ENCODE measurements around the gene CBARP.

DNA sequence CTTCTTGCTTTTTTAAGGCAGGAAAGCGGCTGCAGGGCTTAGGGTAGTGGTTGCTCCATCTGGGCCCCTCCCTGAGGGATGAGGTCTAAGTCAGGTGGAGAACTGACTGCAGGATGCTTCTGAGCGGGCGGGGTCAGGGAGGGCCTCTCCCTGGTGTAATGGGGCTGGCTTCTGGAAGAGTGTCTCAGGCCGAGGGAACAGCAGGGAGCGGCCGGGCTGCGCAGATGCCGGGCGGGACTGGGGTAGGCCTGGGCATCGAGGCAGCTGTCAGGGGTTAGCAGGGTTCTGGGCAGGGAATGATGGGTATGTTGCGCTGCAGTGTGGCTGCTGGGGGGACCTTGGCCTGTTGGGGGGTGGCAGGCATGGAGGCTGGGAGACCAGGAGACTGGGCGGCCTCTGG, 40.3 kb upstream of the CBARP start:
- TF ChIP-seq, protein P1, sequence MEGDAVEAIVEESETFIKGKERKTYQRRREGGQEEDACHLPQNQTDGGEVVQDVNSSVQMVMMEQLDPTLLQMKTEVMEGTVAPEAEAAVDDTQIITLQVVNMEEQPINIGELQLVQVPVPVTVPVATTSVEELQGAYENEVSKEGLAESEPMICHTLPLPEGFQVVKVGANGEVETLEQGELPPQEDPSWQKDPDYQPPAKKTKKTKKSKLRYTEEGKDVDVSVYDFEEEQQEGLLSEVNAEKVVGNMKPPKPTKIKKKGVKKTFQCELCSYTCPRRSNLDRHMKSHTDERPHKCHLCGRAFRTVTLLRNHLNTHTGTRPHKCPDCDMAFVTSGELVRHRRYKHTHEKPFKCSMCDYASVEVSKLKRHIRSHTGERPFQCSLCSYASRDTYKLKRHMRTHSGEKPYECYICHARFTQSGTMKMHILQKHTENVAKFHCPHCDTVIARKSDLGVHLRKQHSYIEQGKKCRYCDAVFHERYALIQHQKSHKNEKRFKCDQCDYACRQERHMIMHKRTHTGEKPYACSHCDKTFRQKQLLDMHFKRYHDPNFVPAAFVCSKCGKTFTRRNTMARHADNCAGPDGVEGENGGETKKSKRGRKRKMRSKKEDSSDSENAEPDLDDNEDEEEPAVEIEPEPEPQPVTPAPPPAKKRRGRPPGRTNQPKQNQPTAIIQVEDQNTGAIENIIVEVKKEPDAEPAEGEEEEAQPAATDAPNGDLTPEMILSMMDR (IDR thresholded peaks at IDR 0.05), result no peak
- TF ChIP-seq EZH2phosphoT487 (IDR thresholded peaks at IDR 0.05), result no peak
